Measurements from ENCODE around the gene DOK7.

The DOK7 gene

GRCh38 chr4:3442460-3442958 lies 20.6 kb upstream of the DOK7 start:
- no peak for DNase-seq (ENCODE audit: low read depth, low spot score)
- WGBS (ENCODE audit: insufficient coverage, insufficient read length): no CpG with 5 or more reads among the region's 14 CpGs
- no peaks in the 10 kb centered on the region for H3K36me3 ChIP-seq (ENCODE audit: control insufficient read depth, insufficient read depth, low read length)
- no peaks in the 10 kb centered on the region for H3K27me3 ChIP-seq (ENCODE audit: control insufficient read depth, insufficient read depth, low read length)
- no peaks in the 10 kb centered on the region for H3K4me1 ChIP-seq (ENCODE audit: control insufficient read depth, insufficient read depth, low read length)
- H3K4me3 ChIP-seq (ENCODE audit: low read length): no peak overlapping the region
- no peak overlapping the region for H3K27ac ChIP-seq (ENCODE audit: low read length)
- no peaks in the 10 kb centered on the region for H3K9me3 ChIP-seq (ENCODE audit: control insufficient read depth, insufficient read depth, low read length)

GRCh38 chr4:3442959-3443749 lies 20.0 kb upstream of the DOK7 start:
- peak; percentile 25 for DNase-seq (ENCODE audit: low read depth, low spot score)
- Histone ChIP-seq H3K4me3 (ENCODE audit: low read length) (no peak overlapping the region), H3K27me3 (ENCODE audit: control insufficient read depth, insufficient read depth, low read length) (no peaks in the 10 kb centered on the region), H3K9me3 (ENCODE audit: control insufficient read depth, insufficient read depth, low read length) (no peaks in the 10 kb centered on the region), H3K36me3 (ENCODE audit: control insufficient read depth, insufficient read depth, low read length) (no peaks in the 10 kb centered on the region), H3K4me1 (ENCODE audit: control insufficient read depth, insufficient read depth, low read length) (no peaks in the 10 kb centered on the region), H3K27ac (ENCODE audit: low read length) (no peak overlapping the region)
- no CpG with 5 or more reads among the region's 36 CpGs for WGBS (ENCODE audit: insufficient coverage, insufficient read length)

- Histone ChIP-seq H3K4me1 (ENCODE audit: control insufficient read depth, insufficient read depth, low read length) (no peaks in the 10 kb centered on the region), H3K36me3 (ENCODE audit: control insufficient read depth, insufficient read depth, low read length) (no peaks in the 10 kb centered on the region; the same call in 1 of the 2 replicates), H3K4me3 (ENCODE audit: low read length) (no peak overlapping the region), H3K9me3 (ENCODE audit: control insufficient read depth, insufficient read depth, low read length) (no peaks in the 10 kb centered on the region), H3K27ac (ENCODE audit: low read length) (no peak overlapping the region), H3K27me3 (ENCODE audit: control insufficient read depth, insufficient read depth, low read length) (no peaks in the 10 kb centered on the region)
- no CpG with 5 or more reads among the region's 17 CpGs for WGBS (ENCODE audit: insufficient coverage, insufficient read length)
- no peak for DNase-seq (ENCODE audit: low read depth, low spot score)
Measured at GRCh38 chr4:3443750-3444309, 19.3 kb upstream of the DOK7 start.

GRCh38 chr4:3444351-3445110 lies 18.6 kb upstream of the DOK7 start:
- DNase-seq (ENCODE audit: low read depth, low spot score): no peak
- H3K9me3 ChIP-seq (ENCODE audit: control insufficient read depth, insufficient read depth, low read length): no peaks in the 10 kb centered on the region
- H3K4me1 ChIP-seq (ENCODE audit: control insufficient read depth, insufficient read depth, low read length): no peaks in the 10 kb centered on the region
- H3K27ac ChIP-seq (ENCODE audit: low read length): no peak overlapping the region
- H3K4me3 ChIP-seq (ENCODE audit: low read length): no peak overlapping the region
- WGBS (ENCODE audit: insufficient coverage, insufficient read length): no CpG with 5 or more reads among the region's 56 CpGs
- no peaks in the 10 kb centered on the region; the same call in 1 of the 2 replicates for H3K36me3 ChIP-seq (ENCODE audit: control insufficient read depth, insufficient read depth, low read length)
- no peaks in the 10 kb centered on the region for H3K27me3 ChIP-seq (ENCODE audit: control insufficient read depth, insufficient read depth, low read length)

GRCh38 chr4:3445111-3445820 lies 17.8 kb upstream of the DOK7 start:
- H3K27ac ChIP-seq (ENCODE audit: low read length): no peak overlapping the region
- H3K9me3 ChIP-seq (ENCODE audit: control insufficient read depth, insufficient read depth, low read length): no peaks in the 10 kb centered on the region
- WGBS (ENCODE audit: insufficient coverage, insufficient read length): no CpG with 5 or more reads among the region's 34 CpGs
- H3K27me3 ChIP-seq (ENCODE audit: control insufficient read depth, insufficient read depth, low read length): no peaks in the 10 kb centered on the region
- no peaks in the 10 kb centered on the region for H3K4me1 ChIP-seq (ENCODE audit: control insufficient read depth, insufficient read depth, low read length)
- no peaks in the 10 kb centered on the region; the same call in 1 of the 2 replicates for H3K36me3 ChIP-seq (ENCODE audit: control insufficient read depth, insufficient read depth, low read length)
- H3K4me3 ChIP-seq (ENCODE audit: low read length): no peak overlapping the region
- DNase-seq (ENCODE audit: low read depth, low spot score): no peak

- H3K27ac ChIP-seq (ENCODE audit: low read length): no peak overlapping the region
- no CpG with 5 or more reads among the region's 34 CpGs for WGBS (ENCODE audit: insufficient coverage, insufficient read length)
Measured at GRCh38 chr4:3445829-3446545, 17.1 kb upstream of the DOK7 start.

GRCh38 chr4:3446631-3447320 lies 16.3 kb upstream of the DOK7 start:
- Histone ChIP-seq H3K27ac (ENCODE audit: low read length) (no peak overlapping the region), H3K27me3 (ENCODE audit: control insufficient read depth, insufficient read depth, low read length) (no peaks in the 10 kb centered on the region), H3K36me3 (ENCODE audit: control insufficient read depth, insufficient read depth, low read length) (no peaks in the 10 kb centered on the region; the same call in 1 of the 2 replicates), H3K4me3 (ENCODE audit: low read length) (no peak overlapping the region), H3K9me3 (ENCODE audit: control insufficient read depth, insufficient read depth, low read length) (no peaks in the 10 kb centered on the region), H3K4me1 (ENCODE audit: control insufficient read depth, insufficient read depth, low read length) (no peaks in the 10 kb centered on the region)
- no peak for DNase-seq (ENCODE audit: low read depth, low spot score)
- no CpG with 5 or more reads among the region's 22 CpGs for WGBS (ENCODE audit: insufficient coverage, insufficient read length)

More at GRCh38 chr4:3445829-3446545, 17.1 kb upstream of the DOK7 start:
- Histone ChIP-seq H3K4me1 (ENCODE audit: control insufficient read depth, insufficient read depth, low read length) (no peaks in the 10 kb centered on the region), H3K4me3 (ENCODE audit: low read length) (no peak overlapping the region), H3K9me3 (ENCODE audit: control insufficient read depth, insufficient read depth, low read length) (no peaks in the 10 kb centered on the region), H3K27me3 (ENCODE audit: control insufficient read depth, insufficient read depth, low read length) (no peaks in the 10 kb centered on the region), H3K36me3 (ENCODE audit: control insufficient read depth, insufficient read depth, low read length) (no peaks in the 10 kb centered on the region; the same call in 1 of the 2 replicates)
- DNase-seq (ENCODE audit: low read depth, low spot score): no peak

GRCh38 chr4:3447431-3448395 lies 15.4 kb upstream of the DOK7 start:
- H3K9me3 ChIP-seq (ENCODE audit: control insufficient read depth, insufficient read depth, low read length): no peaks in the 10 kb centered on the region
- no peak overlapping the region for H3K27ac ChIP-seq (ENCODE audit: low read length)
- no peaks in the 10 kb centered on the region for H3K27me3 ChIP-seq (ENCODE audit: control insufficient read depth, insufficient read depth, low read length)
- H3K4me1 ChIP-seq (ENCODE audit: control insufficient read depth, insufficient read depth, low read length): no peaks in the 10 kb centered on the region
- no peaks in the 10 kb centered on the region; the same call in 1 of the 2 replicates for H3K36me3 ChIP-seq (ENCODE audit: control insufficient read depth, insufficient read depth, low read length)
- H3K4me3 ChIP-seq (ENCODE audit: low read length): no peak overlapping the region
- no CpG with 5 or more reads among the region's 53 CpGs for WGBS (ENCODE audit: insufficient coverage, insufficient read length)
- DNase-seq (ENCODE audit: low read depth, low spot score): no peak
